K562 (cell line): Measurements from ENCODE around the gene EFCAB12. TPM values are rescaled to one million over a fixed set of nuclear protein-coding genes. Genes with fewer than 3 reads are reported as not detected.
A peak's percentile ranks its signal among the peaks of the same experiment; 100 is the strongest.

ENCODE experiments used
- ATAC-seq: fragments of 200-7000 bp; cut with Tn5 transposase; 3 replicates; pipeline ENCODE4 v1.9.1; 2020; ENCODE audit warnings: moderate library complexity
- BruUV-seq: library from RNA; stranded (reverse); fragments of 400-500 nt; replicated peaks from 2 replicates; lab custom pipeline; 2021; lab: Mats Ljungman, UMichigan
- CTCF ChIA-PET: fragments of 300-600 bp; formaldehyde crosslinking; extraction: SDS; loops from one replicate; lab custom pipeline; 2021; ENCODE audit warnings: low intra/inter-chr PET ratio; lab: Yijun Ruan, JAX
- POLR2A ChIA-PET: fragments of 300-600, 350-650 bp; sonication (Branson Sonifier 250); formaldehyde crosslinking; extraction: SDS; loops from one replicate; lab custom pipeline; 2021; ENCODE audit warnings: antibody characterized with exemption, inconsistent platforms; lab: Yijun Ruan, JAX
- DNase-seq, 4 experiments: peaks; one replicate each; pipeline versions ENCODE4 v3.0.0 to v3.0.0-alpha.2; 2011 to 2018; ENCODE audit warnings: low spot score in 3 of 4, mixed read lengths in 3 of 4; ENCODE audit errors: extremely low read depth in 1 of 4
- FAIRE-seq: peaks from 2 replicates; lab custom pipeline; 2011; peaks lifted over from hg19 to GRCh38; lab: Jason Lieb, UNC
- H2AFZ ChIP-seq: 2 replicates; pipeline ENCODE4 v1.6.0; 2011; ENCODE audit warnings: low read depth, low read length, control low read depth, inconsistent platforms
- H3K27ac ChIP-seq: fragments of 200-600 bp; 3 replicates; pipeline ENCODE4 v1.8.0; 2011; ENCODE audit warnings: low read depth, mild to moderate bottlenecking, control low read depth, inconsistent platforms, low read length, moderate library complexity, mixed read lengths; ENCODE audit errors: extremely low read depth
- H3K27me3 ChIP-seq, 2 experiments: fragments of 300-600 bp in 1 of 2; 2 replicates in 1 of 2; 3 replicates in 1 of 2; pipeline versions ENCODE4 v1.6.0 to v1.8.0; 2011; ENCODE audit warnings: inconsistent platforms in 2 of 2, low read length in 2 of 2, mild to moderate bottlenecking in 1 of 2, mixed read lengths in 1 of 2, moderate library complexity in 1 of 2; ENCODE audit not compliant: control insufficient read depth in 2 of 2, insufficient read depth in 2 of 2
- H3K36me3 ChIP-seq: fragments of 300-600 bp; 3 replicates; pipeline ENCODE4 v1.8.0; 2011; ENCODE audit warnings: mild to moderate bottlenecking, low read length, inconsistent platforms; ENCODE audit not compliant: control insufficient read depth, insufficient read depth
- H3K4me1 ChIP-seq, 2 experiments: fragments of 200-600 bp in 1 of 2; replicated peaks in 1 of 2; 2 replicates in 1 of 2; 3 replicates in 1 of 2; pipeline versions ENCODE4 v1.5.1 to v1.8.0; 2011; ENCODE audit warnings: inconsistent platforms in 2 of 2, low read length in 2 of 2, mild to moderate bottlenecking in 1 of 2, mixed read lengths in 1 of 2, moderate library complexity in 1 of 2; ENCODE audit not compliant: control insufficient read depth in 2 of 2, insufficient read depth in 2 of 2
- H3K4me2 ChIP-seq: 2 replicates; pipeline ENCODE4 v1.6.1; 2011; ENCODE audit warnings: low read length, control low read depth, inconsistent platforms, mixed read lengths; ENCODE audit not compliant: insufficient read depth
- H3K4me3 ChIP-seq: fragments of 200-600 bp; sonication (generic), shearing (Covaris generic); 2 replicates; pipeline ENCODE4 v1.5.1; 2016; ENCODE audit warnings: control low read depth, inconsistent platforms
- H3K79me2 ChIP-seq: fragments of 200-600 bp; 3 replicates; pipeline ENCODE4 v1.8.0; 2011; ENCODE audit warnings: low read length, inconsistent platforms; ENCODE audit not compliant: control insufficient read depth, insufficient read depth
- H3K9ac ChIP-seq, 2 experiments: 2 replicates each; pipeline versions ENCODE4 v1.6.0 to v1.6.1; 2011; ENCODE audit warnings: low read depth in 2 of 2, low read length in 2 of 2, control low read depth in 1 of 2, inconsistent platforms in 1 of 2, mild to moderate bottlenecking in 1 of 2, mixed read lengths in 1 of 2; ENCODE audit not compliant: insufficient read depth in 1 of 2
- H3K9me1 ChIP-seq: one replicate; pipeline ENCODE4 v1.6.0; 2011; ENCODE audit warnings: inconsistent platforms, mild to moderate bottlenecking, low read length, moderate library complexity; ENCODE audit not compliant: control insufficient read depth, insufficient read depth
- H3K9me3 ChIP-seq: replicated peaks from 2 replicates; pipeline ENCODE4 v1.5.1; 2011; ENCODE audit warnings: low read depth, low read length, inconsistent platforms; ENCODE audit not compliant: control insufficient read depth, insufficient read depth
- H4K20me1 ChIP-seq: replicated peaks from 2 replicates; pipeline ENCODE4 v1.6.1; 2011; ENCODE audit warnings: low read length, inconsistent platforms, mixed read lengths; ENCODE audit not compliant: control insufficient read depth, insufficient read depth
- GATAD2A ChIP-seq: fragments of 450-650 bp; IDR thresholded peaks from 2 replicates; pipeline ENCODE4 v1.6.1; 2017
- ID3 ChIP-seq, 2 experiments: fragments of 250-450 bp in 1 of 2; fragments of 450-650 bp in 1 of 2; sonication (Bioruptor Pico) in 1 of 2; IDR thresholded peaks; 2 replicates each; pipeline versions ENCODE4 v1.6.1 to v1.8.0; 2016 to 2021; ENCODE audit warnings: mild to moderate bottlenecking in 2 of 2, moderate library complexity in 2 of 2, missing compliant biosample characterization in 1 of 2, missing genetic modification characterization in 1 of 2
- KLF10 ChIP-seq: fragments of 250-450 bp; sonication (Bioruptor Pico); IDR thresholded peaks from 2 replicates; pipeline ENCODE4 v1.6.1; 2021; ENCODE audit warnings: matching md5 sums
- L3MBTL2 ChIP-seq: fragments of 450-650 bp; IDR thresholded peaks from 2 replicates; pipeline ENCODE4 v1.6.1; 2016; ENCODE audit warnings: mild to moderate bottlenecking, moderate library complexity
- MYBL2 ChIP-seq, 2 experiments: fragments of 450-650 bp in 1 of 2; sonication (generic) in 1 of 2; formaldehyde crosslinking in 1 of 2; IDR thresholded peaks; 2 replicates each; pipeline versions ENCODE4 v1.6.1 to v1.8.1; 2017 to 2022; ENCODE audit warnings: borderline replicate concordance in 1 of 2, inconsistent platforms in 1 of 2, low read depth in 1 of 2, mild to moderate bottlenecking in 1 of 2, missing genetic modification reagents in 1 of 2, moderate library complexity in 1 of 2
- TEAD4 ChIP-seq, 2 experiments: sonication (generic) in 1 of 2; formaldehyde crosslinking in 1 of 2; IDR thresholded peaks; 2 replicates each; pipeline versions ENCODE4 v1.6.1 to v1.8.0; 2012 to 2022; ENCODE audit warnings: borderline replicate concordance in 1 of 2, inconsistent platforms in 1 of 2, low read length in 1 of 2, mild to moderate bottlenecking in 1 of 2, missing genetic modification reagents in 1 of 2
- TOE1 ChIP-seq, 2 experiments: fragments of 450-650 bp in 1 of 2; sonication (generic) in 1 of 2; formaldehyde crosslinking in 1 of 2; IDR thresholded peaks; 2 replicates each; pipeline versions ENCODE4 v1.7.1 to v1.8.0; 2016 to 2022; ENCODE audit warnings: borderline replicate concordance in 2 of 2, mild to moderate bottlenecking in 2 of 2, antibody characterized with exemption in 1 of 2, inconsistent platforms in 1 of 2, low read depth in 1 of 2, missing genetic modification reagents in 1 of 2, moderate library complexity in 1 of 2
- ZNF197 ChIP-seq: fragments of 200-800 bp; sonication (Bioruptor generic); IDR thresholded peaks from 2 replicates; pipeline ENCODE4 v1.6.1; 2016; ENCODE audit warnings: low read depth, missing genetic modification characterization, missing compliant biosample characterization
- ZNF444 ChIP-seq: fragments of 250-450 bp; sonication (Bioruptor Pico); IDR thresholded peaks from 2 replicates; pipeline ENCODE4 v1.4.0; 2020; ENCODE audit warnings: mild to moderate bottlenecking, moderate library complexity
- WGBS: fragments of 100-300 bp; shearing (Covaris generic); methylation state at CpG from one replicate; pipeline ENCODE4 v1.1.6; 2016; ENCODE audit warnings: low coverage, mixed read lengths; ENCODE audit not compliant: insufficient coverage; ENCODE audit errors: missing lambda C conversion rate; 5-methylcytosine and 5-hydroxymethylcytosine counted together
- in situ Hi-C: fragments of 300-500 bp; cut with MboI; formaldehyde crosslinking; loops from 4 replicates; pipeline ENCODE4 v1.15.0; 2018; ENCODE audit warnings: inconsistent platforms, mixed read lengths
- intact Hi-C: fragments of 100-400 bp; cut with micrococcal nuclease; formaldehyde crosslinking; loops from 2 replicates; pipeline ENCODE4 v1.14.2; 2022
- polyA plus RNA-seq, 8 experiments: library from polyadenylated mRNA; depleted of rRNA in 4 of 8; stranded (reverse) in 5 of 8; unstranded in 3 of 8; fragments of >200 nt; fragmentation: Nextera tagmentation in 2 of 8; fragmentation: Illumina TruSeq in 1 of 8; extraction: Ambion mirVana in 2 of 8; extraction: Trizol in 1 of 8; gene quantifications; 2 replicates each; pipeline versions ENCODE4 v1.2.1 to v1.2.3, GENCODE V29; 2011 to 2014; ENCODE audit warnings: inconsistent platforms in 1 of 8, missing spikeins in 1 of 8
- total RNA-seq, 7 experiments: library from RNA; depleted of rRNA in 6 of 7; stranded (reverse); fragments of >200 nt in 6 of 7; fragmentation: Illumina TruSeq in 2 of 7; extraction: Trizol in 2 of 7; gene quantifications; 2 replicates each; pipeline versions ENCODE4 v1.2.1 to v1.2.3, GENCODE V29; 2011 to 2021; ENCODE audit warnings: low replicate concordance in 1 of 7
- TF ChIP-seq, protein P1 (sequence below), 3 experiments: IDR thresholded peaks in 2 of 3; conservative IDR thresholded peaks in 1 of 3; 2 replicates each; pipeline ENCODE4 v1.5.1; 2011 to 2012; ENCODE audit warnings: low read length in 3 of 3, mild to moderate bottlenecking in 3 of 3, control low read depth in 2 of 3, improper control_type of control experiment in 1 of 3, inconsistent platforms in 1 of 3, low read depth in 1 of 3, mixed read lengths in 1 of 3, moderate library complexity in 1 of 3; ENCODE audit not compliant: insufficient read depth in 2 of 3
- TF ChIP-seq, protein P2 (sequence below): fragments of 450-650 bp; IDR thresholded peaks from 2 replicates; pipeline ENCODE4 v1.6.1; 2017; ENCODE audit warnings: antibody characterized with exemption, mild to moderate bottlenecking

Gene EFCAB12
- total and polyA plus RNA-seq, 9 of the 15 experiments (the other 6 are each of a cell fraction or from before 2014, with no cell fraction given) = 0.08 to 0.95 (median 0.56) TPM; not detected in 1

GRCh38 chr3:129440618-129441190 is 12.3 kb upstream of the EFCAB12 start:
- Histone ChIP-seq H3K27ac (peak overlapping the region; percentile 94), H3K4me3 (peak overlapping the region; percentile 76), H3K79me2 (peaks cover 79% of the 10 kb centered on the region), H3K27me3 (no peaks in the 10 kb centered on the region), H3K9me3 (no peaks in the 10 kb centered on the region), H3K9ac (peak overlapping the region; percentile 80 to 93), H3K36me3 (peaks cover 25% of the 10 kb centered on the region; the same call in 2 of the 3 replicates), H3K9me1 (no peaks in the 10 kb centered on the region), H3K4me2 (peak overlapping the region; percentile 79), H4K20me1 (no peaks in the 10 kb centered on the region), H3K4me1 (peaks cover 7 to 46% of the 10 kb centered on the region in 2 experiments), H2AFZ (peak overlapping the region; percentile 75)
- no peak for DNase-seq
- no peak for ATAC-seq
- TSS peak; percentile 59 for BruUV-seq
- POLR2A ChIA-PET = interaction anchor here (0.6 to 5.3 kb wide), 11 partner anchors 8 to 841 kb away, joined by 3 to 67 read pairs (median 4); partner anchors contain the start of gene EFCAB12
- 1% methylated on average over 9 of the region's 9 CpGs for WGBS
- CTCF ChIA-PET = no interaction called here
- intact Hi-C loops (loop anchor here (5.0 to 10.0 kb wide), 2 partner anchors 42 to 1414 kb away; no protein-coding TSS in a partner anchor), in situ Hi-C loops (no loop called here)
- no peak for FAIRE-seq
- 0 out of 2 replicates have a peak, but pooled peaks have one; percentile 4 for TF ChIP-seq TEAD4 (IDR thresholded peaks at IDR 0.05; ENCODE audit: low read length)
- no peak for TF ChIP-seq TEAD4 (CRISPR knock-in tag; IDR thresholded peaks at IDR 0.05; ENCODE audit: borderline replicate concordance)
- TF ChIP-seq L3MBTL2 = peak; percentile 10; the same call in 1 of the 2 replicates
- TF ChIP-seq KLF10 = no peak
- TF ChIP-seq, protein P1, sequence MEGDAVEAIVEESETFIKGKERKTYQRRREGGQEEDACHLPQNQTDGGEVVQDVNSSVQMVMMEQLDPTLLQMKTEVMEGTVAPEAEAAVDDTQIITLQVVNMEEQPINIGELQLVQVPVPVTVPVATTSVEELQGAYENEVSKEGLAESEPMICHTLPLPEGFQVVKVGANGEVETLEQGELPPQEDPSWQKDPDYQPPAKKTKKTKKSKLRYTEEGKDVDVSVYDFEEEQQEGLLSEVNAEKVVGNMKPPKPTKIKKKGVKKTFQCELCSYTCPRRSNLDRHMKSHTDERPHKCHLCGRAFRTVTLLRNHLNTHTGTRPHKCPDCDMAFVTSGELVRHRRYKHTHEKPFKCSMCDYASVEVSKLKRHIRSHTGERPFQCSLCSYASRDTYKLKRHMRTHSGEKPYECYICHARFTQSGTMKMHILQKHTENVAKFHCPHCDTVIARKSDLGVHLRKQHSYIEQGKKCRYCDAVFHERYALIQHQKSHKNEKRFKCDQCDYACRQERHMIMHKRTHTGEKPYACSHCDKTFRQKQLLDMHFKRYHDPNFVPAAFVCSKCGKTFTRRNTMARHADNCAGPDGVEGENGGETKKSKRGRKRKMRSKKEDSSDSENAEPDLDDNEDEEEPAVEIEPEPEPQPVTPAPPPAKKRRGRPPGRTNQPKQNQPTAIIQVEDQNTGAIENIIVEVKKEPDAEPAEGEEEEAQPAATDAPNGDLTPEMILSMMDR (IDR thresholded peaks at IDR 0.05 in 2 of 3, conservative IDR thresholded peaks at IDR 0.05 in 1 of 3; ENCODE audit: insufficient read depth in 2 of 3, low read depth in 1 of 3, low read length in 3 of 3) = no peak
- TF ChIP-seq TOE1 (IDR thresholded peaks at IDR 0.05; ENCODE audit: borderline replicate concordance) = 0 out of 2 replicates have a peak, but pooled peaks have one; percentile 2
- no peak for TF ChIP-seq TOE1 (CRISPR knock-in tag; IDR thresholded peaks at IDR 0.05; ENCODE audit: borderline replicate concordance, low read depth)
- no peak for TF ChIP-seq ZNF444 (CRISPR knock-in tag)
- TF ChIP-seq MYBL2 (IDR thresholded peaks at IDR 0.05; ENCODE audit: low read depth) = no peak
- TF ChIP-seq MYBL2 (CRISPR knock-in tag; IDR thresholded peaks at IDR 0.05; ENCODE audit: borderline replicate concordance) = no peak
- no peak for TF ChIP-seq ID3 (CRISPR knock-in tag; IDR thresholded peaks at IDR 0.05)
- TF ChIP-seq ID3 (tag; IDR thresholded peaks at IDR 0.05) = peak; percentile 77; the same call in 1 of the 2 replicates
- TF ChIP-seq GATAD2A = no peak
- peak; percentile 63; the same call in 1 of the 2 replicates for TF ChIP-seq ZNF197 (CRISPR knock-in tag)
- TF ChIP-seq, protein P2, sequence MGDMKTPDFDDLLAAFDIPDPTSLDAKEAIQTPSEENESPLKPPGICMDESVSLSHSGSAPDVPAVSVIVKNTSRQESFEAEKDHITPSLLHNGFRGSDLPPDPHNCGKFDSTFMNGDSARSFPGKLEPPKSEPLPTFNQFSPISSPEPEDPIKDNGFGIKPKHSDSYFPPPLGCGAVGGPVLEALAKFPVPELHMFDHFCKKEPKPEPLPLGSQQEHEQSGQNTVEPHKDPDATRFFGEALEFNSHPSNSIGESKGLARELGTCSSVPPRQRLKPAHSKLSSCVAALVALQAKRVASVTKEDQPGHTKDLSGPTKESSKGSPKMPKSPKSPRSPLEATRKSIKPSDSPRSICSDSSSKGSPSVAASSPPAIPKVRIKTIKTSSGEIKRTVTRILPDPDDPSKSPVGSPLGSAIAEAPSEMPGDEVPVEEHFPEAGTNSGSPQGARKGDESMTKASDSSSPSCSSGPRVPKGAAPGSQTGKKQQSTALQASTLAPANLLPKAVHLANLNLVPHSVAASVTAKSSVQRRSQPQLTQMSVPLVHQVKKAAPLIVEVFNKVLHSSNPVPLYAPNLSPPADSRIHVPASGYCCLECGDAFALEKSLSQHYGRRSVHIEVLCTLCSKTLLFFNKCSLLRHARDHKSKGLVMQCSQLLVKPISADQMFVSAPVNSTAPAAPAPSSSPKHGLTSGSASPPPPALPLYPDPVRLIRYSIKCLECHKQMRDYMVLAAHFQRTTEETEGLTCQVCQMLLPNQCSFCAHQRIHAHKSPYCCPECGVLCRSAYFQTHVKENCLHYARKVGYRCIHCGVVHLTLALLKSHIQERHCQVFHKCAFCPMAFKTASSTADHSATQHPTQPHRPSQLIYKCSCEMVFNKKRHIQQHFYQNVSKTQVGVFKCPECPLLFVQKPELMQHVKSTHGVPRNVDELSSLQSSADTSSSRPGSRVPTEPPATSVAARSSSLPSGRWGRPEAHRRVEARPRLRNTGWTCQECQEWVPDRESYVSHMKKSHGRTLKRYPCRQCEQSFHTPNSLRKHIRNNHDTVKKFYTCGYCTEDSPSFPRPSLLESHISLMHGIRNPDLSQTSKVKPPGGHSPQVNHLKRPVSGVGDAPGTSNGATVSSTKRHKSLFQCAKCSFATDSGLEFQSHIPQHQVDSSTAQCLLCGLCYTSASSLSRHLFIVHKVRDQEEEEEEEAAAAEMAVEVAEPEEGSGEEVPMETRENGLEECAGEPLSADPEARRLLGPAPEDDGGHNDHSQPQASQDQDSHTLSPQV = 0 out of 2 replicates have a peak, but pooled peaks have one; percentile 85
